ENCODE measurements around the gene ZNF827. TPM values are rescaled to one million over a fixed set of nuclear protein-coding genes. Genes with fewer than 3 reads are reported as not detected.

Gene ZNF827
- total and polyA plus RNA-seq, 2 of the 8 experiments (the other 6 are each of a cell fraction or from before 2014, with no cell fraction given), result 25.3 to 26.2 TPM

DNA sequence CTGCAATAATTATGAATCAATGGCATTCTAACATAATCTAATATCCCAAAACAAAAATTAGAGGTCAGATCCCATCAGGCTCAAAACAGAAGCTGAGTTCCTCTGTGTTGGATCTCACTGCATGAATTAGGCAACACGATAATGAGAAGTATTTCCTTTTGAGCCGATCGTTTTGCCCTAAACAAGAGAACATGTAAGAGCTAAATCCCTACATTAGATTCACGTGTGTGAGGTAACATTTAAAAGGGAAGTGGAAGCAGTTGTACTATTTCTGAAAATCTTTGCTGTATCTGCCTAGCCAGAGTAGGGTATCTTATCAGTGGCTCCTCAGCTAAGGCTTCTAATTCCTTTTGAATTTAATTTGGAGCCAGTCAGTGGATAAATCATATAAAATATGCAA is 143.1 kb downstream of the ZNF827 start:
- no peak overlapping the region for H3K4me2 ChIP-seq (ENCODE audit: insufficient read depth in 1 of 2, low read depth in 2 of 2, low read length in 2 of 2)
- no peak overlapping the region for H3K14ac ChIP-seq (ENCODE audit: insufficient read length)
- no peak overlapping the region for H3K56ac ChIP-seq (replicated peaks; ENCODE audit: insufficient read length, low read depth, low read length)
- no peaks in the 10 kb centered on the region for H3K27me3 ChIP-seq (replicated peaks in 1 of 4; ENCODE audit: control insufficient read depth in 3 of 4, extremely low read depth in 1 of 4, insufficient read depth in 3 of 4, low read length in 3 of 4)
- H2BK12ac ChIP-seq (ENCODE audit: low read depth, low read length), result no peak overlapping the region
- POLR2A ChIA-PET (ENCODE audit: partially characterized antibody), result interaction anchor here (1.0 to 1.6 kb wide), 2 partner anchors 9 to 63 kb away, joined by 3 to 7 read pairs; no protein-coding TSS in a partner anchor
- no peak overlapping the region for H3K9ac ChIP-seq (replicated peaks in 1 of 4; ENCODE audit: extremely low read depth in 1 of 4, low read depth in 3 of 4, low read length in 3 of 4)
- no peak for FAIRE-seq
- H3K27ac ChIP-seq (ENCODE audit: low read depth, low read length), result no peak overlapping the region
- H3K79me2 ChIP-seq (ENCODE audit: control insufficient read depth in 1 of 2, insufficient read depth in 2 of 2, low read length in 2 of 2), result no peaks in the 10 kb centered on the region
- H3K18ac ChIP-seq (ENCODE audit: extremely low read depth, low read length), result no peak overlapping the region
- H3K79me1 ChIP-seq (ENCODE audit: low read depth, low read length), result no peaks in the 10 kb centered on the region
- H3K23me2 ChIP-seq (ENCODE audit: low read depth, low read length), result no peaks in the 10 kb centered on the region
- DNase-seq (ENCODE audit: low read depth in 1 of 2, low spot score in 2 of 2), result no peak
- no peak overlapping the region for H2AFZ ChIP-seq (ENCODE audit: low read length)
- no peak overlapping the region for H3K4me3 ChIP-seq (ENCODE audit: extremely low read depth in 1 of 4, insufficient read depth in 2 of 4, low read depth in 3 of 4, low read length in 4 of 4)
- H4K5ac ChIP-seq (ENCODE audit: insufficient read length, low read depth, low read length), result no peak overlapping the region
- CTCF ChIA-PET (ENCODE audit: partially characterized antibody), result interaction anchor here (1.2 kb wide), 1 partner anchor 93 kb away, joined by 4 read pairs; no protein-coding TSS in a partner anchor
- no peak overlapping the region for H2AK5ac ChIP-seq (ENCODE audit: low read depth, low read length)
- no peak overlapping the region for H4K8ac ChIP-seq (ENCODE audit: extremely low read depth, insufficient read depth, low read length)
- no peak overlapping the region for H2BK15ac ChIP-seq (ENCODE audit: low read length)
- no peak overlapping the region for H4K91ac ChIP-seq (replicated peaks; ENCODE audit: insufficient read length, low read length)
- WGBS, 2 experiments (ENCODE audit: extremely low coverage in 1 of 2, insufficient coverage in 1 of 2, insufficient read length in 1 of 2, insufficient replicate concordance in 2 of 2, low coverage in 1 of 2, low lambda C conversion rate in 2 of 2, missing lambda C conversion rate in 1 of 2), result 88% methylated on average over 4 of the region's 4 CpGs; no CpG with 5 or more reads in 1 of the 2 experiments
- no peak overlapping the region for H2BK20ac ChIP-seq (ENCODE audit: low read length)
- no peaks in the 10 kb centered on the region; a peak in 1 of 8 replicates for H3K36me3 ChIP-seq (ENCODE audit: control insufficient read depth in 2 of 4, insufficient read depth in 4 of 4, low read length in 3 of 4)
- H3K9me3 ChIP-seq (ENCODE audit: insufficient read depth in 2 of 2, low read depth in 1 of 2, low read length in 1 of 2), result no peaks in the 10 kb centered on the region
- H4K20me1 ChIP-seq (replicated peaks in 1 of 2; ENCODE audit: control insufficient read depth in 1 of 2, insufficient read depth in 2 of 2, low read length in 2 of 2), result no peaks in the 10 kb centered on the region
- TF ChIP-seq BCL11A (IDR thresholded peaks at IDR 0.05; ENCODE audit: low read depth in 2 of 2, low read length in 2 of 2), result no peak
- TF ChIP-seq SAP30 (IDR thresholded peaks at IDR 0.05; ENCODE audit: insufficient read depth, insufficient replicate concordance, low read length), result no peak
- no peak for TF ChIP-seq RAD21 (IDR thresholded peaks at IDR 0.05 in 1 of 2, conservative IDR thresholded peaks at IDR 0.05 in 1 of 2; ENCODE audit: low read depth in 2 of 2, low read length in 2 of 2)
- TF ChIP-seq TBP (IDR thresholded peaks at IDR 0.05; ENCODE audit: low read depth, low read length), result no peak
- TF ChIP-seq NANOG (IDR thresholded peaks at IDR 0.05; ENCODE audit: insufficient read depth, low read depth, low read length, poor library complexity, severe bottlenecking), result no peak
- TF ChIP-seq SIX5 (IDR thresholded peaks at IDR 0.05; ENCODE audit: low read depth, low read length), result no peak
- peaks cover 0 to 4% (median 0%) of the 10 kb centered on the region in 4 experiments; a peak in 2 of 7 replicates for H3K4me1 ChIP-seq (replicated peaks in 1 of 4; ENCODE audit: control insufficient read depth in 3 of 4, insufficient read depth in 4 of 4, low read length in 3 of 4)
- H2BK5ac ChIP-seq (ENCODE audit: low read depth, low read length), result no peak overlapping the region
- no peak overlapping the region for H3K23ac ChIP-seq (ENCODE audit: insufficient read length)
- H2BK120ac ChIP-seq (replicated peaks; ENCODE audit: low read depth, low read length), result no peak overlapping the region
- no peak overlapping the region for H3K4ac ChIP-seq (replicated peaks; ENCODE audit: insufficient read length, low read depth, low read length)

All from H1 (cell line).